GM18867 (cell line): Measurements from ENCODE around the gene FOXI1.
"Not testable (repeated sequence)": the region's sequence is repeated elsewhere in the genome, so short reads cannot be mapped to it uniquely, and the experiment has no call there.

ENCODE experiments used
- ATAC-seq: cut with Tn5 transposase; IDR thresholded peaks from one replicate; pipeline ENCODE4 v1.9.1; 2021; ENCODE audit warnings: mild to moderate bottlenecking, moderate library complexity; ENCODE audit not compliant: unreplicated experiment

FOXI1 gene

DNA sequence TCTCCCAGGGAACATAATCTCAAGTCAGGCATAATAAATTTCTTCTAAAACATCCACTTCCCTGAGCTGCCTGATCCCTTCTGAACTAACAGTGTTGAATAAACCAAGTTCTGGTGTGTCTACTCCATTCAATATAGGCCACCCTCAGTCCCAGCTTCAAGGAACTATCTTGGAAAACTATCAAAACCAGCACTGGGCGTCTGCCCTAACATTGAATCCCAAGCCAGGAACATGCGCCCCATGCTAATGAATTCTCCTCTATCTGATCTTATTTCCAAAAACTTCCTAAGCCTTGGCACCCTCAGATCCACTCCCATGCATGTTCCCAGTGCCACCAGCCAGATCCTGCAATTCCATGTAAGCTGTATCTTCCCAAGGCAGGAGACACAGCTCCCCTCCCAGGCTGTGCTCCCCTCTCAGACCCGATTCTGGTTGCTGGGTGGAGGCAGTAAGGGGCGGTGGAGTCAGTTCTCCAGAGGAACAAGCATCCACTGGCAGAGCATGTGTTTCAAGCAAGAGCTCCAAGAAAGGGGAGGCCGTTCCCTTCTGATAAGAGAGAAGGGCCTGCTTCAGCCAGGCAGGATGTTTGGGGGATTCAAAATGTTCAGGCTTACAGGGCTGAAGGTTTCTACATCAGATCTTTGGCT, 13.1 kb upstream of the FOXI1 start:
- no peak for ATAC-seq

DNA sequence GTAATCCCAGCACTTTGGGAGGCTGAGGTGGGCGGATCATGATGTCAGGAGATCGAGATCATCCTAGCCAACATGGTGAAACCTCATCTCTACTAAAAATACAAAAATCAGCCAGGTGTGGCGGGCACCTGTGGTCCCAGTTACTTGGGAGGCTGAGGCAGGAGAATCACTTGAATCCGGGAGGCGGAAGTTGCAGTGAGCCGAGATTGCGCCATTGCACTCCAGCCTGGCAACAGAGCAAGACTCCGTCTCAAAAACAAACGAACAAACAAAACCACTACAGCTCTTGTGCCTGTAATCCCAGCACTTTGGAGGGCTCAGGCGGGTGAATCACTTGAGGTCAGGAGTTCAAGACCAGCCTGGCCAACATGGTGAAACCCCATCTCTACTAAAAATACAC, 11.4 kb upstream of the FOXI1 start:
- ATAC-seq: not testable (repeated sequence)

DNA sequence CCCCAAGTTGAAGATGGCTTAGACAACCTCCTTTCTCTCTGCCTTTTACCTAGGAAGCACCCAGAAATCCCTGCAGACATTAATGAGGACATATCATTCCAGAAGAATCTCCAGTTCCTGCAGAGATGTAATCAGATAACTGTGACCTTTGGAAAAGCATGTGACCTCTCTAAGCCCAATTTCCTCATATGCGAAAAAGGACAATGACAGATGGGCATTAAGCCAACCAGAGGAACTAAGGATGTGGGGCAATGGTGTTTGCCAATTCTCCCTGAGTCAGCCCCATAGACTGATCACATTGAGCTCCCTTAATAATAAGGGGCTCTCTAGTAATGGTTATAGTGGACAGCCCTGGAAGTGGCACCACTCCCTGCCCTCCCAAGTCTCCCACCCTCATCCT, 10.1 kb upstream of the FOXI1 start:
- ATAC-seq: no peak

DNA sequence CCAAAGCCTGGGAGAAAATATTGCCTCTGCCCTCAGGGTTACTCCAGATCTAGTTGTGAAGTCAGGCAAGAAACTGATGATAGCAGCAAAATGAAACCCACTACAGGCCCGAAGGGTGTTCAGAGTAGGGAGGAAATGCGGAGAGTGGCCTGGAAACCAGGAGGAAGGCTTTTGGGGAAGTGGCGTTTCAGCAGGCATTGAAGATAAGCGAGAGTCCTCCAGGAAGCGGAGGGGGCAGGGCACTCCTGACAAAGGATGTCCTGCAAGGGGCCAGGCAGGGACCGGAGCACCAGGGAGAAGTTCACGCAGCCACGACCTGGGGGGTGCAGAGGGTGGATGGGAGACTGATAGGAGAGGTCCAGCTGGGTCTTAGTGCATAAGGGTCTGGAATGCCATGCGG, 7.8 kb upstream of the FOXI1 start:
- no peak for ATAC-seq

DNA sequence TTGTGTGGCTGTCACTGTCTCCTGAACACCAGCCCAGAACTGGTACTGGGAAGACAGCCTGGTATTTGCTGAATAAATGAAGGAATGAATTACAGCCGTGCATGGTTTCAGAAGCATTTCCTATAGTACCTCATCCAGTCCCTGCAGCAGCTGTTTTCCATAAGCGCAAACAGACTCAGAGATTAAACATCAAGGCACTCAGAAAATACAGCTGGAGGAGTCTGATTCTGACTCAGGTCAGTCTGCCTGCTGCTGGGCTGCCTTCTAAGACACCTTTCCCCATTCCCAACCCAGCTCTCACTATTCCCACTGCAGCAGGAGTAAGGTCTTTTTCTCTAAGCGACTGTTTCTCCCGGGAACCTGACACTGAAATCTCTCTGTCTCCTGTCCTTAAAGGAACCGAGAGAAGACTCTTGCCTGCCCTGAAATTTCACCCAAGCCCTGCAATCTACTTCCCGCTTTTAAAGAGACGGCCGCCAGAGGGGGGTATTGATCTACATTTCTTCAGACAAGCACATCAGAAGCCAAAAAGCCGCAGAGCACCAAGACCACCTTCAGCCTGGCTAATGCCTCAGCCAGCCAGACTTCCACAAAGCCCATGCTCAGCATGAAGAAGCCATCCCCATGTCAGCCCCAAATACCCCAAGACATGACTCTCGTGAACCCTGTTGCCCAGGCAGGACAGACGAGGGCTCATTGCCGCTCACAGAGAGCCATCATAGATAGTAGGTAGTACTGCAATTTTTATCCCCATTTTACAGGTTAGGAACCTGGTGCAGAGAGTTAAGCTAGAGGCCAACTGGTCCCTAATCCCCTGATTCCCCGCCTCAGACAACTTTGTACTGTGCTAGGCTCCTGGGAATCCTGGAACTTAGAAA, 5.4 kb upstream of the FOXI1 start:
- ATAC-seq: no peak

DNA sequence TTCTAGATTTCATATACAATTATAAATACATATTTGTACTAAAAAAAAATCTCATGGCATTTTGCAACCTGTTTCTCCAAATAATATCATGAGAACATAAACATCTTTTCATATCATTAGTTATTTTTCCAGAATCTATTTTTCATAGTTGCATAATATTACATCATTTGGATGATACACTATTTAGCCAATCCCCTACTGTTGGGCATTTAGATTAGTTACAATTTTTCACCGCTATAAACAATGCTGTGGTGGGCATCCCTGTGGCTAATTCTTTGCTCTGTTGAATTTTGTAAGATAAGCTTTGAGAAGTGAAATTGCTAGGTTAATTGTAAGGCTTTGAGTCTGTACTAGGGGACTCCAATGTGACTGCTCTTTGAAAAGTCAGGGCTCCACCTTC, 2.2 kb upstream of the FOXI1 start:
- ATAC-seq: no peak

DNA sequence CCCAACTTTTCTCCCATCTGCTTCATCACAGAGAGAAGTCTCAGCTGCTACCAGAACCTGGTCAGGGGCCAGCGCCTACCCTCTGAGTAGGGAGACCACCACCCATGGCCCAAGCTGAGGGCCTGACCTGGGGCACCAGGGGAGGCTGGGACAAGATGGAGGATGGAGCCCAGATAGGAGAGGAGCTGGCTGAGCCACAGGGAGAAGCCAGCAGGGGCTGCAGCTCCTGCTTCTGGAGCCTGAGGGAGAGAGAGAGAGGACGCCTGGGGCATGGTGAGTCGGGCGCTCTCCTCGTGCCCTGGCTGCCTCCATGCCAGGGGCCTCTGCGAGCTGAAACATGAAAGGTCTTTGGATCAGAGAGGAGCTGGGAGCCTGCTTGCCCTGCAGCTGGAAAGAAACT, 1.4 kb upstream of the FOXI1 start:
- ATAC-seq: no peak

DNA sequence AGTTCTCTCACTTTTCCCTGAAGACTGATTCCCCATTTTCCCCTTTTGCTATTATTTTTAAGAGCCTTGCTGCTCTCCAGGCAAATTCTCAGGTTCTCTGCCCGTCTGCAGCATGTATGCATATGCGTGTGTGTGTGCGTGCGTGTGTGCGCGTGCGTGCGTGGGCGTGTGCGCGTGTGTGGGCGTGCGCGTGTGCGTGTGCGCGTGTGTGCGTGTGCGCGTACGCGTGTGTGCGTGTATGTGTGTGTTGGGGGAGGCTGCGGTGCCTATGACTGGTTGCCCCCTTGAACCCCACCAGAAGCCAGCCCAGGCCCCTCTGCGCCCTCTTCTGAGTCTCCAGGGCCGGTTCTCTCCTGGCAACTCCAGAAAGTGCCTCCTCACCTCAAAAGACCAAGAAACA, 987 bp upstream of the FOXI1 start:
- ATAC-seq: no peak

DNA sequence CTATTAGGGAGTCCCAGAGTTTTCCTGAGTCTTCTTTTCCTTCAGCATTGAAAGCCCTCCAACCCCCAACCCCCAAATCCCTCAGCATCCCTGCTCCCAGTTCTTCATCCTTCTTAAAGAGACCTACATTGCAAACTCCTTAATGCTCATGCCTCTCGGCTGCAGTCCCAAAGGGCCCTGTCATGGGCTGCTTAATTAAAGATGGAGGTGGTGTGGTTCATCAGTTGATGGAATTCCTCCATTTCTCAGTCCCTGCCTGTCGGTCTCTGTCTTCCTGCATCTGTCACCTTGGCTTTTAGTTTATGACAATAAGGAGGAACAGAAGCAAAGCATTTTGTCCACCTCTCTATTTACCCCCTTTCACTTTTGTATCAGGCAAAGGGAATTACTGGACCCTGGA, 2.0 kb downstream of the FOXI1 start:
- ATAC-seq: no peak

DNA sequence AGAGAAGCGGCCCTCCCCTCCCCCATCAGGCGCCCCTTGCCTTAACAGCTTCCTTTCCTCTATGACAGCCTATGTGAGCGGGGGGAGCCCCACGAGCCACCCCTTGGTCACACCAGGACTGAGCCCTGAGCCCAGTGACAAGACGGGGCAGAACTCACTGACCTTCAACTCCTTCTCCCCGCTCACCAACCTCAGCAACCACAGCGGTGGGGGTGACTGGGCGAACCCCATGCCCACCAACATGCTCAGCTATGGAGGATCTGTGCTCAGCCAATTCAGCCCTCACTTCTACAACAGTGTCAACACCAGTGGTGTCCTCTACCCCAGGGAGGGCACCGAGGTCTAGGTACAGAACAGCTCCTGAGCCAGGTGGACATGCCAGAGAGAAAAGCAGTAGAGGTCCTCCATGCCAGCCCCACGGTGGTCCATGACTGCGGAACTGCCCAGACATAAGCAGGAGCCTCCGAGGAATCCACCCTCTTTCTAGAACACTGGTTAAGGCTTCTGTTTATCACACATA, 2.6 kb downstream of the FOXI1 start:
- no peak for ATAC-seq

DNA sequence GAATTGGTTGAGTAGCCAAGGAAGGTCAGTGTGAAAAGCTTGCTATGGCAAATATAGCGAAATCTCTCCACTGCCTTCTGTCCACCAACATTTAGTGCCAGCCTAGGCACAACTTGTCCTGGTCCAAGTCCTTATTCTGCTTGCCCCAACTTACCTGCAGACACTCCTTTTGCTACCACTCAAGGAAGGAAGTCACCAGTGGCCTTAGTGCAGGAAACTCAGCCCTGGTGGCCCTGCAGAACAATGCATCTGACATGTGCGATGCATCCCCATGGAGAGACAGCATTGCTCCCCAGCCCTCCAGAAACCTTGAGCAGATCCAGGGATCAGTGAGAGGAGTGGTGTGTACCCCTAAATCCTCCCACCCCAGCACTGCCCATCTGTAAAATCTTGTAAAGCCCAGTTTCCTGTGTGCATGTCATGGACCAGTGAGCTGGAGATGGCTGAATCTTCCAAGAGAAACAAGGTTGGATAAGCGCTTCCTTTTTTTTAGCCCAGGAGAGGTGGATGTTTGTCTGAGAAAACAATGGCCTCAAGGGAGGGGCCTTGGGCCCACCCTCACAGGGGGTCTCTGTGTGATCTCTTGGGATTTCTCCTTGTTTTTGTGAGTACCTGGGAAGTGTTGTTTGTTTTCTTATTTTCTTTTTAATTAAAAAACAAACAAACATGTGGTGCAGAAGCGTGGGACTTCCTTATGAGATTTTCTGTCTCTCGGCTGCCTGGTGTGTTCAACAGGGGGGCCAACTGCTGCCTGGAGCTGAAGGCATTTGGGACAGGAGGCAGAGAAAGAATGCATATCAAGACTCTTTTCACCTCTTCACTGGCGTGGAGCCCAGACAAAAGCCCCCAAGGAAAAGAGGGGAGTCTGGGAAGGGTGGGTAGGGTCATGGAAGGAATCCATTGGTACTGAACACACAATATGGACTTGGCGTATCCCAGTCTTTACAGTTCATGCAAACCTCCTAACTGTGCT, 3.6 kb downstream of the FOXI1 start:
- ATAC-seq: no peak

DNA sequence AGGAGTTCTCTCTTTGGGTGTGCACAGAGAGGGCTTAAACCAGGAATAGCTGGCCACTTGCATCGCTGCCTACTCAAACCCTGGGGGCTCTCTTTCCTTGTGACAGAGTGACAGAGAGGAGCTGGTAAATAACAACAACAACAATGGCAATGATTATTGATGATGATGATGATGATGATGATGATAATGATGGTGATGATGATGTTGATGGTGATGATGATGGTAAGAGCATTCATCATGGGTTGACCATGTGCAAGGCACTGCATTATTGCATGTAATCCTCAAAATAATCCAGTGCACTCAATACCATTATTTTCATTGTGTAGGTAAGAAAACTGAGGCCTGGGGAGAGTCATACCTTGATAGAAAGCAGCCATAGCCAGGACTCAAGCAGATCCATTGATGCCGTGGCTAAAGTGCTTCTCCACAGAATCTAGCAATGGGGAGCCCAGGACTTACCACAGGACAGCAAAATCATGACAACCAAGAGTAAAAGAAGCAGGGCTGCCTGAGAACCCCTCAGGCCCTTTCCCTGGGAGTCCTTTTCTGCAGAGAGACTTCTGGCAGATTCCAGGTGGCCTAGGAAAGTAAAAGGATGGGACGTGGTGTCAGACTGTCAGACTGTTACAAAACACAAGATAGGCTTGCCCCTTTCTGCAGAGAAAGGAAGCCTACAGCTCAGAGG, 4.8 kb downstream of the FOXI1 start:
- ATAC-seq: no peak

DNA sequence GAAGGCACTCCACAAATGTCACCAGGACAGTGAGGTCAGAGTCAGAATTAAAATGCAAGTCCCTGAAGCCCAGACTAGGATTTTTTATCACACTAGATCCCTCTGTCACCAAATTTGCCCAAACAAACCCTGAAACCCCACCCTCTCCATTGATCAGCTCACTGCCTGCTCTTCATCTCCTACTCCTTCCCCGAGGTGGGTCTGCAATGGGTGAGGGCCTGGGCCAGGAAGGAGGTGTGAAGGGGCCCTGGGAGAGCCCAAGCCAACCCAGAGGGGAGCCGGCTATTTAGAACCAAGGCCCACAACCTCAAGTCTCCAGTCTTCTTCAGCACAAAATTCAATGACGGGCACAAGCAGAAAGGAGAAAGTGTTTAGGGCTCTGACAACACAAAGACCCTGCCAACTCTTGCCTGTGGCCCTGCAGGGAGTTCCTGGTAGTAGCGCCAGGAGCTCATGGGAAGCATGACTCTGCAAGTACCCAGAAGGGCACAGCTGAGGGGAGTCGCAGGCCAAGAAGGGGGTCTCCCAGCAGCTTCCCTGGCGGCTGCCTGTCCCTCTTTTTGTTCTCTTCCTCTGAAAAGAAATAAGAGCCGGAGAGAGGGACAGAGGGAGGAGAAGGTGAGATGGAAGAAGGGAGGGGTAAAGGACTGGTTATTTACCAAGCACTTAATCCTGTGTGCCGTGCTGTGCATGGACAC, 5.5 kb downstream of the FOXI1 start:
- ATAC-seq: no peak

DNA sequence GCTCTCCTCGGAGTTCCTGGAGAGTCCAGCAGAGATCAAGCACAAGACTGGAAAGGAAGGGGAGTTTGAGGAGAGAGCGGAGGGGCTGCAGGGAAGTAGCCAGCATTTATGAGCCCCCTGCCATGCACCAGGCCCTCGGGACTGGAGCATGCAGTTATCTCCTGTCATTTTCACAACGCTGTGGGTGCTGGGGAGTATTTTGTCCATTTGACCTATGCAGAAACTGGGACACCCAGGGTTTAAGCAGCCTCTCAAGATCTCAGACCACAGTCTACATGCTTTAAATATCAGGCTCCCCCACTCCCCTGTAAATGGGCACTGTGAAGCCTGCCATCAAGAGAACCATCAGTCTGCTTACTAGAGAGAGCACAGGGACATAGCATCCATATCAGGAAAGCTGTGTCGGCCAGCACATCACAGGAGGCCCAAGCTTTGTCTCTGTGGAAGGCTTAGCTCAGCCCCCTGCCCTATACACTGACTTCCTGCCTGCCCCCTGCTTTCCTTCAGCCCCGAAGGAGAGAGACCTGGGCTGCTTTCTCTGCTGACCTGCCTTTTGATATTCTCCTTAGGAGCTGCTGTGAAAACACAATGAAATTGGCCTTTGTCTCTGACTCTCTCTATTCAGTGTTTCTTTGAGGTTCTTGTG, 7.3 kb downstream of the FOXI1 start:
- no peak for ATAC-seq

DNA sequence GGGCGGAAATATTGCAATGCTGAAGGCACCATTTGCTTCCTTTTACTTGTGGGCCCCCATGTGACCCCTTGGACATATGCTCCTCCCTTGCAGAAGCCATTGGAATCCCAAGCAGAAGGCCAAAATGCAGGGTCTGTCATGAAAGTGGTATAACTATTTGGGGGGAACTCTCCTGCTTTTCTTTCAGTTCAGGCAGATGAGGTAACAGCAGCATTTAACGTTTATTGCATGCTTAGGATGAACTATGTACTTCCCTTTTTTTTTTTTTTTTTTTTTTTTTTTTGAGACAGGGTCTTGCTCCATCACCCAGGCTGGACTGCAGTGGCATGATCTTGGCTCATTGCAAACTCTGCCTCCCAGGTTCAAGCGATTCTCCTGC, 7.8 kb downstream of the FOXI1 start:
- no peak for ATAC-seq

DNA sequence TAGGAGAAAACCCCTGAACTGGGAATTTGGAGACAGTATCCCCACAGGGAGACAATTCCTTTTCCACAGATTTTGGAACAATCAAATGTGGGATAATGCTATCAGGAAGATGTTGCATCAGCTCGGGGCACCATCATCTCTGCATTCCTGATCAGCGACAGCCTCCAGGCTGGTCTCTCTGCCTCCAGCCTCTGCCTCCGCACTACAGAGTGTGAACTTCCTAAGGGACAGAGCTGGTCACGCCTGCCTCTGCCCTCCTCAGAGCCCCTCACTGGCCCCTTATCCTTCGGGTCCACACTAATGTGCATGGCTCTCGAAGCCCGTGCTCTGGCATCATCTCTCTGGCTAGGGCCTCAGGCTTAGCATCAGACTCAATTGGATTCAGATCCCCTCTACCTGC, 8.6 kb downstream of the FOXI1 start:
- no peak for ATAC-seq

DNA sequence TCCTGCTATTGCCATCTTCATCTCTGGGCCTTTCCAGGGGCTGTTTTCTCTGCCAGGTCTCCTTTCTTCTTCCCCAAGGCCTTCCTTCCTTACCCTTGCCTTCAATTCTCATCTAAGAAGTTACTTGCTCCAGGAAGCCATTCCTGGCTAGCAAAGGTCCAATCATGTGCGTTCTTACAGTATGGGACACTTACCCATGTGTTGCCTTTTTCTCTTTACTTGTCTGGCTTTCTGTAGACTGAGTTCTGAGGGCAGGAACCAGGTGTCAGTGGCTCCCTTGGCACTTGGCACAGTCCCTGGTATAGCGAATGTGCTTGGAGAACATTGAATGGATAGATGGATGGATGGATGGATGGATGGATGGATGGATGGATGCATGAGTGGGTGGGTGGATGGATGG, 10.2 kb downstream of the FOXI1 start:
- no peak for ATAC-seq

DNA sequence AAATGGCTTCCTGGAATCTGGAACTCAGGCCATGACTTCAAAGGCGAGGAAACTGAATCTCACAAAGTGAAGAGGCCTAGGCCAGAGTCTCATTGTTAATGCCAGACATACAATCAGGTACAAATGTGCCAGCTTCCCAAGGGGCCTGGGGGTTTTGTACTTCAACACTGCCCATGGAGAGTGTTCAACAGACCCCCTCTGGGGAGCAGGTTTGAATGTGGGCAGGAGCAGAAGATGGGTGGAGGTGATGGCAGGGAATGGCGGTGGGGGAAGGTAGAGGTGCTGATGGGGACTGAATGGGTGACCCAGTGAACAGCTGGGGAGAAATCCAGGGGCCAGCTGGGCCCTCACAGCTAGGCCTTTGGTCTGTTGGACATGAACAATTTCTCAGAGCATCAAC, 12.0 kb downstream of the FOXI1 start:
- ATAC-seq: no peak

DNA sequence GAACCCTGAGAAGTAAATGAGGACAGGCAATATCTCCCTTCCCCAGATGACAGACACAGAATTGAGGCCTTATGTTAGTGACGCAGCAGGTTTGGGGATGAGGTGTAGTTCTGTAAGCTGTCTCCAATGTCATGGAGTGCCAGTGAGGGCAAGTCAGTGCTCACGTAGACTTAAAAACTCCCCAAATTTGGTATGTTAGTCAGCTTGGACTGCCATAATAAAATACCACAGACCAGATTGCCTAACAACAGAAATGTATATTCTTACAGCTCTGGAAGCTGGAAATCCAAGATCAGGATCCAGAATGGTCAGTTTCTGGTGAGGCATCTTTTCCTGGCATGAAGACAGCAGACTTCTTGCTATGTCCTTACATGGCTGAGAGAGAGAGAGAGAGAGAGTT, 14.9 kb downstream of the FOXI1 start:
- no peak for ATAC-seq

DNA sequence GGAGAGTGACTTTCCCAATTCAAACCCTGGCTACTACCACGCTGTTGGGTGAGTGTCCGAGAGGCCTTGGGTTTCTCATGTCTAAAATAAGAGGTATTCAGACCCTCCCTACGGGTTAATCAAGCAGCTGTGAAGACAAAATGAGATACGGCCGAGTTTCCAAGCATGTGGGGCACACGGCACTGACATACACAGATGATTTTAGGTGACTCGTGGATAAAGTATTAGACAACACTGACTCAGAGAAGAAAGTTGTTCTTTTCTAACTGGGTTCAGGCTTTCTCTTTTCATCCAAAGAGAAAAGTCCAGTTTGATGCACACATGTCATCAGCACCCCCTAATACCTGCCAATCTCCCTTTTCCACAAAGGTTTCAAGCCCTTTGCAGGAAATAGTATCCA, 15.6 kb downstream of the FOXI1 start:
- no peak for ATAC-seq
